HepG2 (cell line): Measurements from ENCODE around the gene CDR2L. TPM values are rescaled to one million over a fixed set of nuclear protein-coding genes. Genes with fewer than 3 reads are reported as not detected.

ENCODE experiments used
- ATAC-seq: fragments of 200-7000 bp; cut with Tn5 transposase; 3 replicates; pipeline ENCODE4 v1.9.1; 2020; ENCODE audit warnings: mild to moderate bottlenecking, moderate library complexity
- BruUV-seq: library from RNA; stranded (reverse); fragments of 400-500 nt; replicated peaks from 2 replicates; lab custom pipeline; 2021; lab: Mats Ljungman, UMichigan
- CTCF ChIA-PET: fragments of 300-600 bp; formaldehyde crosslinking; extraction: SDS; loops from one replicate; lab custom pipeline; 2021; ENCODE audit warnings: low total read pairs, inconsistent platforms, low intra/inter-chr PET ratio; lab: Yijun Ruan, JAX
- POLR2A ChIA-PET: fragments of 350-600 bp; sonication (Branson Sonifier 250); formaldehyde crosslinking; loops from one replicate; lab custom pipeline; 2020; ENCODE audit warnings: antibody characterized with exemption, inconsistent platforms; lab: Yijun Ruan, JAX
- DNase-seq: peaks from one replicate; pipeline ENCODE4 v3.0.0-alpha.2; 2015; ENCODE audit warnings: low spot score
- FAIRE-seq: peaks from 3 replicates; lab custom pipeline; 2011; peaks lifted over from hg19 to GRCh38; lab: Jason Lieb, UNC
- H2AFZ ChIP-seq: one replicate; pipeline ENCODE4 v1.6.1; 2011; ENCODE audit warnings: low read length, inconsistent platforms
- H3K27ac ChIP-seq: fragments of 300-600 bp; 3 replicates; pipeline ENCODE4 v1.8.0; 2011; ENCODE audit warnings: mixed run types, mild to moderate bottlenecking, mixed read lengths, low read length, inconsistent platforms; ENCODE audit not compliant: insufficient read depth; ENCODE audit errors: extremely low read length
- H3K27me3 ChIP-seq, 2 experiments: fragments of 200-600 bp in 1 of 2; 2 replicates in 1 of 2; 3 replicates in 1 of 2; pipeline versions ENCODE4 v1.6.0 to v1.8.0; 2011; ENCODE audit warnings: low read length in 2 of 2, mild to moderate bottlenecking in 2 of 2, moderate library complexity in 2 of 2, inconsistent platforms in 1 of 2; ENCODE audit not compliant: insufficient read depth in 2 of 2, control insufficient read depth in 1 of 2
- H3K36me3 ChIP-seq, 2 experiments: fragments of 200-600 bp in 1 of 2; replicated peaks in 1 of 2; 2 replicates in 1 of 2; 3 replicates in 1 of 2; pipeline versions ENCODE4 v1.5.1 to v1.8.0; 2011; ENCODE audit warnings: low read length in 2 of 2, inconsistent platforms in 1 of 2; ENCODE audit not compliant: insufficient read depth in 2 of 2, control insufficient read depth in 1 of 2
- H3K4me1 ChIP-seq: 2 replicates; pipeline ENCODE4 v1.5.1; 2012; ENCODE audit warnings: low read length, inconsistent platforms; ENCODE audit not compliant: insufficient read depth
- H3K4me2 ChIP-seq: 2 replicates; pipeline ENCODE4 v1.6.0; 2011; ENCODE audit warnings: low read depth, low read length, inconsistent platforms
- H3K4me3 ChIP-seq, 3 experiments: fragments of 200-600 bp in 1 of 3; sonication (generic), shearing (Covaris generic) in 1 of 3; replicated peaks in 1 of 3; 2 replicates each; pipeline ENCODE4 v1.5.1; 2011 to 2016; ENCODE audit warnings: low read length in 3 of 3, inconsistent platforms in 2 of 3, low read depth in 2 of 3, mild to moderate bottlenecking in 2 of 3, control low read depth in 1 of 3, mixed read lengths in 1 of 3; ENCODE audit not compliant: insufficient read depth in 1 of 3
- H3K79me2 ChIP-seq: one replicate; pipeline ENCODE4 v1.6.1; 2011; ENCODE audit warnings: low read length, inconsistent platforms; ENCODE audit not compliant: insufficient read depth
- H3K9ac ChIP-seq: 2 replicates; pipeline ENCODE4 v1.6.0; 2011; ENCODE audit warnings: mild to moderate bottlenecking, low read depth, low read length, inconsistent platforms; ENCODE audit not compliant: insufficient read depth
- H3K9me3 ChIP-seq: 2 replicates; pipeline ENCODE4 v1.5.1; 2012; ENCODE audit warnings: mild to moderate bottlenecking, low read length
- H4K20me1 ChIP-seq: 2 replicates; pipeline ENCODE4 v1.6.0; 2011; ENCODE audit warnings: inconsistent platforms, mild to moderate bottlenecking, low read length, moderate library complexity; ENCODE audit not compliant: insufficient read depth
- CCAR2 ChIP-seq: fragments of 200-400 bp; formaldehyde crosslinking; optimal IDR thresholded peaks from 2 replicates; pipeline ENCODE3; 2018; ENCODE audit warnings: low read depth, mild to moderate bottlenecking, low read length, moderate library complexity
- KDM6A ChIP-seq: IDR thresholded peaks from 2 replicates; pipeline ENCODE4 v1.6.1; 2016; ENCODE audit warnings: low read depth
- KLF12 ChIP-seq: sonication (generic); formaldehyde crosslinking; IDR thresholded peaks from 2 replicates; pipeline ENCODE4 v1.4.0; 2020; ENCODE audit warnings: missing genetic modification reagents, borderline replicate concordance
- NCOR1 ChIP-seq: fragments of 200-600 bp; sonication (generic); IDR thresholded peaks from 2 replicates; pipeline ENCODE4 v1.7.0; 2017; ENCODE audit warnings: antibody characterized with exemption, low read length, borderline replicate concordance
- ZNF101 ChIP-seq: sonication (generic); formaldehyde crosslinking; IDR thresholded peaks from 2 replicates; pipeline ENCODE4 v1.4.0; 2020; ENCODE audit warnings: mild to moderate bottlenecking, low read depth, missing genetic modification reagents, borderline replicate concordance
- ZNF367 ChIP-seq: sonication (generic); formaldehyde crosslinking; IDR thresholded peaks from 2 replicates; pipeline ENCODE4 v1.4.0; 2020; ENCODE audit warnings: missing genetic modification reagents, borderline replicate concordance
- ZNF501 ChIP-seq: sonication (generic); formaldehyde crosslinking; IDR thresholded peaks from 2 replicates; pipeline ENCODE4 v1.5.1; 2020; ENCODE audit warnings: mild to moderate bottlenecking, moderate library complexity, missing genetic modification reagents
- WGBS: methylation state at CpG from one replicate; pipeline ENCODE4 v1.1.6; 2017; ENCODE audit warnings: low lambda C conversion rate; 5-methylcytosine and 5-hydroxymethylcytosine counted together
- in situ Hi-C: cut with HindIII; loops from 2 replicates; pipeline ENCODE4 v1.10.0; 2017; ENCODE audit warnings: low pct_unique_long_range_greater_than_20kb; ENCODE audit not compliant: extremely low pct_ligation_motif_present
- intact Hi-C: fragments of 100-400 bp; cut with micrococcal nuclease; formaldehyde crosslinking; loops from one replicate; pipeline ENCODE4 v1.10.0; 2022; ENCODE audit not compliant: unreplicated experiment
- polyA plus RNA-seq, 8 experiments: library from polyadenylated mRNA; depleted of rRNA in 3 of 8; stranded (reverse) in 7 of 8; unstranded in 1 of 8; fragments of >200 nt; fragmentation: Illumina TruSeq in 4 of 8; extraction: Trizol in 4 of 8; gene quantifications; 2 replicates each; pipeline versions ENCODE4 v1.2.1 to v1.2.3, GENCODE V29; 2011 to 2016; ENCODE audit warnings: low read depth in 4 of 8, missing spikeins in 1 of 8, mixed read lengths in 1 of 8; ENCODE audit not compliant: insufficient read depth in 1 of 8
- total RNA-seq, 5 experiments: library from RNA; depleted of rRNA; stranded (reverse); fragments of >200 nt; fragmentation: Illumina TruSeq; extraction: Trizol; gene quantifications; 2 replicates each; pipeline ENCODE4 v1.2.3, GENCODE V29; 2016; ENCODE audit warnings: low read depth in 1 of 5
- TF ChIP-seq, protein P1 (sequence below), 2 experiments: fragments of 450-650 bp in 1 of 2; sonication (generic) in 1 of 2; formaldehyde crosslinking in 1 of 2; IDR thresholded peaks; 2 replicates each; pipeline versions ENCODE4 v1.6.1 to v1.8.0; 2016 to 2022; ENCODE audit warnings: antibody characterized with exemption in 1 of 2, mild to moderate bottlenecking in 1 of 2, missing genetic modification reagents in 1 of 2
- TF ChIP-seq, protein P2 (sequence below): sonication (generic); formaldehyde crosslinking; IDR thresholded peaks from 2 replicates; pipeline ENCODE4 v1.5.0; 2020; ENCODE audit warnings: mild to moderate bottlenecking, missing genetic modification reagents

Gene CDR2L
- total and polyA plus RNA-seq, 2 of the 13 experiments (the other 11 are each of a cell fraction or from before 2014, with no cell fraction given) = 1.9 to 2.1 TPM

DNA sequence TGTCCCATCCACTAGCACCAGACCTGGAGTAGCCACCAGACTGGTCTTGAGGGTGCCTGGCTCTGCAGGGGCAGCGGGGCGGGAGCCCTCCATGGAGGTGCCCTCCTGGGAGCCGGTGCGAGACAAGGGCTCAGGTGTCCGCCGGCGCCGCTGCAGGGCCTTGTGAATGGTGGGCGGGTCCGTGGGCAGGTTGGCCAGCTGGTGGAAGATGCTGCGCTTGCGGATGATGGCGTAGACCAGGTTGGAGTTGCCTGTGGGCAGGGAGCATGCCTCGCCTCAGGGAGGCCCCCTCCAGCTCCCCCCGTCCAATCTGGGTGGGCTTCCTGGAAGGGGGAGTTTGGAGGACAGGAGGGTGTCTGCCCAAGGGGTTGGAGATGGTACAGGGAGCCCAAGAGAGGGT is 33.3 kb upstream of the CDR2L start:
- no peak for FAIRE-seq
- TF ChIP-seq ZNF501 (no peak), NCOR1 (no peak), ZNF367 (CRISPR knock-in tag) (no peak), ZNF101 (CRISPR knock-in tag) (no peak), KDM6A (no peak), CCAR2 (no peak), KLF12 (CRISPR knock-in tag) (no peak)
- TF ChIP-seq, protein P1, sequence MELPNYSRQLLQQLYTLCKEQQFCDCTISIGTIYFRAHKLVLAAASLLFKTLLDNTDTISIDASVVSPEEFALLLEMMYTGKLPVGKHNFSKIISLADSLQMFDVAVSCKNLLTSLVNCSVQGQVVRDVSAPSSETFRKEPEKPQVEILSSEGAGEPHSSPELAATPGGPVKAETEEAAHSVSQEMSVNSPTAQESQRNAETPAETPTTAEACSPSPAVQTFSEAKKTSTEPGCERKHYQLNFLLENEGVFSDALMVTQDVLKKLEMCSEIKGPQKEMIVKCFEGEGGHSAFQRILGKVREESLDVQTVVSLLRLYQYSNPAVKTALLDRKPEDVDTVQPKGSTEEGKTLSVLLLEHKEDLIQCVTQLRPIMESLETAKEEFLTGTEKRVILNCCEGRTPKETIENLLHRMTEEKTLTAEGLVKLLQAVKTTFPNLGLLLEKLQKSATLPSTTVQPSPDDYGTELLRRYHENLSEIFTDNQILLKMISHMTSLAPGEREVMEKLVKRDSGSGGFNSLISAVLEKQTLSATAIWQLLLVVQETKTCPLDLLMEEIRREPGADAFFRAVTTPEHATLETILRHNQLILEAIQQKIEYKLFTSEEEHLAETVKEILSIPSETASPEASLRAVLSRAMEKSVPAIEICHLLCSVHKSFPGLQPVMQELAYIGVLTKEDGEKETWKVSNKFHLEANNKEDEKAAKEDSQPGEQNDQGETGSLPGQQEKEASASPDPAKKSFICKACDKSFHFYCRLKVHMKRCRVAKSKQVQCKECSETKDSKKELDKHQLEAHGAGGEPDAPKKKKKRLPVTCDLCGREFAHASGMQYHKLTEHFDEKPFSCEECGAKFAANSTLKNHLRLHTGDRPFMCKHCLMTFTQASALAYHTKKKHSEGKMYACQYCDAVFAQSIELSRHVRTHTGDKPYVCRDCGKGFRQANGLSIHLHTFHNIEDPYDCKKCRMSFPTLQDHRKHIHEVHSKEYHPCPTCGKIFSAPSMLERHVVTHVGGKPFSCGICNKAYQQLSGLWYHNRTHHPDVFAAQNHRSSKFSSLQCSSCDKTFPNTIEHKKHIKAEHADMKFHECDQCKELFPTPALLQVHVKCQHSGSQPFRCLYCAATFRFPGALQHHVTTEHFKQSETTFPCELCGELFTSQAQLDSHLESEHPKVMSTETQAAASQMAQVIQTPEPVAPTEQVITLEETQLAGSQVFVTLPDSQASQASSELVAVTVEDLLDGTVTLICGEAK (IDR thresholded peaks at IDR 0.05) = no peak
- TF ChIP-seq, protein P1 (CRISPR knock-in tag; IDR thresholded peaks at IDR 0.05) = no peak
- TF ChIP-seq, protein P2, sequence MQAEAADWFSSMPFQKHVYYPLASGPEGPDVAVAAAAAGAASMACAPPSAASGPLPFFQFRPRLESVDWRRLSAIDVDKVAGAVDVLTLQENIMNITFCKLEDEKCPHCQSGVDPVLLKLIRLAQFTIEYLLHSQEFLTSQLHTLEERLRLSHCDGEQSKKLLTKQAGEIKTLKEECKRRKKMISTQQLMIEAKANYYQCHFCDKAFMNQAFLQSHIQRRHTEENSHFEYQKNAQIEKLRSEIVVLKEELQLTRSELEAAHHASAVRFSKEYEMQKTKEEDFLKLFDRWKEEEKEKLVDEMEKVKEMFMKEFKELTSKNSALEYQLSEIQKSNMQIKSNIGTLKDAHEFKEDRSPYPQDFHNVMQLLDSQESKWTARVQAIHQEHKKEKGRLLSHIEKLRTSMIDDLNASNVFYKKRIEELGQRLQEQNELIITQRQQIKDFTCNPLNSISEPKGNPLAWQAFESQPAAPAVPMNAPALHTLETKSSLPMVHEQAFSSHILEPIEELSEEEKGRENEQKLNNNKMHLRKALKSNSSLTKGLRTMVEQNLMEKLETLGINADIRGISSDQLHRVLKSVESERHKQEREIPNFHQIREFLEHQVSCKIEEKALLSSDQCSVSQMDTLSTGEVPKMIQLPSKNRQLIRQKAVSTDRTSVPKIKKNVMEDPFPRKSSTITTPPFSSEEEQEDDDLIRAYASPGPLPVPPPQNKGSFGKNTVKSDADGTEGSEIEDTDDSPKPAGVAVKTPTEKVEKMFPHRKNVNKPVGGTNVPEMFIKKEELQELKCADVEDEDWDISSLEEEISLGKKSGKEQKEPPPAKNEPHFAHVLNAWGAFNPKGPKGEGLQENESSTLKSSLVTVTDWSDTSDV = no peak

More for the DNA sequence above, 33.3 kb upstream of the CDR2L start:
- no peaks in the 10 kb centered on the region for H3K79me2 ChIP-seq
- intact Hi-C loops = no loop called here
- peaks cover 10% of the 10 kb centered on the region for H3K4me1 ChIP-seq
- 55% methylated on average over 15 of the region's 15 CpGs for WGBS
- no peak for DNase-seq
- H4K20me1 ChIP-seq = no peaks in the 10 kb centered on the region
- no peak overlapping the region for H3K9ac ChIP-seq
- ChIA-PET POLR2A (interaction anchor here (1.4 kb wide), 1 partner anchor 81 kb away, joined by 3 read pairs; the partner anchor contains the start of gene FDXR), CTCF (no interaction called here)
- H3K36me3 ChIP-seq = no peaks in the 10 kb centered on the region
- H2AFZ ChIP-seq = no peak overlapping the region
- H3K27me3 ChIP-seq = peaks cover 7 to 37% of the 10 kb centered on the region in 2 experiments; a peak in 4 of 5 replicates
- in situ Hi-C loops = loop anchor here (5.0 kb wide), 1 partner anchor 152 kb away; no protein-coding TSS in a partner anchor
- H3K9me3 ChIP-seq = no peaks in the 10 kb centered on the region
- BruUV-seq = no TSS peak
- no peak for ATAC-seq
- H3K4me2 ChIP-seq = no peak overlapping the region
- no peak overlapping the region for H3K27ac ChIP-seq
- no peak overlapping the region for H3K4me3 ChIP-seq
